Caco-2 (cell line): Measurements from ENCODE around the gene HPN. TPM values are rescaled to one million over a fixed set of nuclear protein-coding genes. Genes with fewer than 3 reads are reported as not detected.

Experiments
- BruUV-seq: library from RNA; stranded (reverse); fragments of 400-500 nt; replicated peaks from 2 replicates; lab custom pipeline; 2021; lab: Mats Ljungman, UMichigan
- CTCF ChIA-PET: fragments of 300-600 bp; sonication (Branson Sonifier 250); formaldehyde crosslinking; loops from one replicate; lab custom pipeline; 2022; ENCODE audit warnings: antibody characterized with exemption; lab: Charles Lee
- POLR2A ChIA-PET: fragments of 300-600 bp; sonication (Branson Sonifier 250); formaldehyde crosslinking; loops from one replicate; lab custom pipeline; 2022; ENCODE audit warnings: antibody characterized with exemption; lab: Charles Lee
- DNase-seq, 2 experiments: peaks; one replicate each; pipeline versions ENCODE4 v3.0.0 to v3.0.0-alpha.2; 2020 to 2022
- H3K27me3 ChIP-seq: replicated peaks from 2 replicates; pipeline ENCODE4 v1.6.0; 2011; ENCODE audit warnings: low read length; ENCODE audit not compliant: control insufficient read depth, insufficient read depth
- H3K36me3 ChIP-seq: 2 replicates; pipeline ENCODE4 v1.5.1; 2011; ENCODE audit warnings: low read length; ENCODE audit not compliant: control insufficient read depth, insufficient read depth
- H3K4me1 ChIP-seq: fragments of 250-450 bp; sonication (Bioruptor Pico); 2 replicates; pipeline ENCODE4 v1.5.1; 2020; ENCODE audit warnings: mild to moderate bottlenecking
- H3K4me3 ChIP-seq: 2 replicates; pipeline ENCODE4 v1.5.1; 2011; ENCODE audit warnings: low read depth, mild to moderate bottlenecking, control low read depth, low read length
- H3K9me3 ChIP-seq: fragments of 250-450 bp; sonication (Bioruptor Pico); 2 replicates; pipeline ENCODE4 v1.5.1; 2020; ENCODE audit warnings: mild to moderate bottlenecking, moderate library complexity
- H3K27ac Mint-ChIP-seq: one replicate; pipeline ENCODE4 v1.8.0; 2022; ENCODE audit warnings: mixed read lengths; ENCODE audit not compliant: unreplicated experiment
- H3K27me3 Mint-ChIP-seq: one replicate; pipeline ENCODE4 v1.8.0; 2022; ENCODE audit warnings: mixed read lengths; ENCODE audit not compliant: insufficient read depth, unreplicated experiment
- H3K36me3 Mint-ChIP-seq: one replicate; pipeline ENCODE4 v1.8.0; 2022; ENCODE audit warnings: mild to moderate bottlenecking, mixed read lengths; ENCODE audit not compliant: insufficient read depth, unreplicated experiment
- H3K4me1 Mint-ChIP-seq: one replicate; pipeline ENCODE4 v1.8.0; 2022; ENCODE audit warnings: low read depth, mixed read lengths; ENCODE audit not compliant: unreplicated experiment
- H3K4me3 Mint-ChIP-seq: one replicate; pipeline ENCODE4 v1.8.0; 2022; ENCODE audit warnings: mild to moderate bottlenecking, moderate library complexity, mixed read lengths; ENCODE audit not compliant: unreplicated experiment
- H3K9me3 Mint-ChIP-seq: one replicate; pipeline ENCODE4 v1.8.0; 2022; ENCODE audit warnings: mixed read lengths; ENCODE audit not compliant: unreplicated experiment
- intact Hi-C: fragments of 100-400 bp; cut with micrococcal nuclease; formaldehyde crosslinking; loops from one replicate; pipeline ENCODE4 v1.10.0; 2022; ENCODE audit not compliant: unreplicated experiment
- total RNA-seq: library from RNA; stranded (reverse); gene quantifications from 2 replicates; pipeline ENCODE4 v1.2.3, GENCODE V29; 2022
- TF ChIP-seq, protein P1 (sequence below), 2 experiments: fragments of 200-600 bp in 1 of 2; IDR thresholded peaks; 1 replicate in 1 of 2; 2 replicates in 1 of 2; pipeline versions ENCODE4 v1.5.1 to v1.8.0; 2011 to 2022; ENCODE audit warnings: antibody characterized with exemption in 1 of 2, control low read depth in 1 of 2, inconsistent platforms in 1 of 2, low read depth in 1 of 2, low read length in 1 of 2, mild to moderate bottlenecking in 1 of 2, moderate library complexity in 1 of 2; ENCODE audit not compliant: insufficient read depth in 1 of 2, severe bottlenecking in 1 of 2, unreplicated experiment in 1 of 2

Gene HPN
- total RNA-seq, 1 experiment from 2014 or later, result 20.8 TPM

DNA sequence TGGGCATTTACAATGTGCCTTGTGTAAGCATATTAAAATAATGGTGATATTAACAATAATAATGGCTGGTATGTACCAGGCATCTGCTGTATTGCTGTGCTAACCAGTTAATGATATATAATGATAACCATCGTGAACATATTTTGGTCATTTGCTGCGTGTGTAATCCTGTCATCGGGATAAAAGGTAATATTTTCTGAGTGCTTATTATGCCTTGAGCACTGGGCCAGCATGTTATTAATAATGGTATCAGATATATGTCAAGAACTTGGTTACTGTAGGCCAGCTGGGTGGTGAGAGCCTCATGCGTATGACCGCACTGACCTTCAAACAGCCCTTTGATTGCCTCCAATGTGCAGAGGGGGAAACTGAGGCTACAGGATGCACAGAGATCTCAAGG, 51.9 kb downstream of the HPN start:
- no peak overlapping the region for H3K4me3 ChIP-seq
- Mint-ChIP-seq H3K4me1 (peaks cover 21% of the 10 kb centered on the region), H3K27ac (no peak overlapping the region), H3K36me3 (no peaks in the 10 kb centered on the region), H3K9me3 (no peaks in the 10 kb centered on the region), H3K27me3 (no peaks in the 10 kb centered on the region), H3K4me3 (no peak overlapping the region)
- no peak for DNase-seq
- no peaks in the 10 kb centered on the region for H3K27me3 ChIP-seq
- H3K9me3 ChIP-seq, result no peaks in the 10 kb centered on the region
- intact Hi-C loops, result no loop called here
- CTCF ChIA-PET, result interaction anchor here (1.3 kb wide), 1 partner anchor 37 kb away, joined by 3 read pairs; no protein-coding TSS in a partner anchor
- no TSS peak for BruUV-seq
- H3K36me3 ChIP-seq, result no peaks in the 10 kb centered on the region
- POLR2A ChIA-PET, result no interaction called here
- TF ChIP-seq, protein P1, sequence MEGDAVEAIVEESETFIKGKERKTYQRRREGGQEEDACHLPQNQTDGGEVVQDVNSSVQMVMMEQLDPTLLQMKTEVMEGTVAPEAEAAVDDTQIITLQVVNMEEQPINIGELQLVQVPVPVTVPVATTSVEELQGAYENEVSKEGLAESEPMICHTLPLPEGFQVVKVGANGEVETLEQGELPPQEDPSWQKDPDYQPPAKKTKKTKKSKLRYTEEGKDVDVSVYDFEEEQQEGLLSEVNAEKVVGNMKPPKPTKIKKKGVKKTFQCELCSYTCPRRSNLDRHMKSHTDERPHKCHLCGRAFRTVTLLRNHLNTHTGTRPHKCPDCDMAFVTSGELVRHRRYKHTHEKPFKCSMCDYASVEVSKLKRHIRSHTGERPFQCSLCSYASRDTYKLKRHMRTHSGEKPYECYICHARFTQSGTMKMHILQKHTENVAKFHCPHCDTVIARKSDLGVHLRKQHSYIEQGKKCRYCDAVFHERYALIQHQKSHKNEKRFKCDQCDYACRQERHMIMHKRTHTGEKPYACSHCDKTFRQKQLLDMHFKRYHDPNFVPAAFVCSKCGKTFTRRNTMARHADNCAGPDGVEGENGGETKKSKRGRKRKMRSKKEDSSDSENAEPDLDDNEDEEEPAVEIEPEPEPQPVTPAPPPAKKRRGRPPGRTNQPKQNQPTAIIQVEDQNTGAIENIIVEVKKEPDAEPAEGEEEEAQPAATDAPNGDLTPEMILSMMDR (IDR thresholded peaks at IDR 0.05; ENCODE audit: insufficient read depth in 1 of 2, low read depth in 1 of 2, low read length in 1 of 2, severe bottlenecking in 1 of 2, unreplicated experiment in 1 of 2), result no peak
- peaks cover 34% of the 10 kb centered on the region for H3K4me1 ChIP-seq

DNA sequence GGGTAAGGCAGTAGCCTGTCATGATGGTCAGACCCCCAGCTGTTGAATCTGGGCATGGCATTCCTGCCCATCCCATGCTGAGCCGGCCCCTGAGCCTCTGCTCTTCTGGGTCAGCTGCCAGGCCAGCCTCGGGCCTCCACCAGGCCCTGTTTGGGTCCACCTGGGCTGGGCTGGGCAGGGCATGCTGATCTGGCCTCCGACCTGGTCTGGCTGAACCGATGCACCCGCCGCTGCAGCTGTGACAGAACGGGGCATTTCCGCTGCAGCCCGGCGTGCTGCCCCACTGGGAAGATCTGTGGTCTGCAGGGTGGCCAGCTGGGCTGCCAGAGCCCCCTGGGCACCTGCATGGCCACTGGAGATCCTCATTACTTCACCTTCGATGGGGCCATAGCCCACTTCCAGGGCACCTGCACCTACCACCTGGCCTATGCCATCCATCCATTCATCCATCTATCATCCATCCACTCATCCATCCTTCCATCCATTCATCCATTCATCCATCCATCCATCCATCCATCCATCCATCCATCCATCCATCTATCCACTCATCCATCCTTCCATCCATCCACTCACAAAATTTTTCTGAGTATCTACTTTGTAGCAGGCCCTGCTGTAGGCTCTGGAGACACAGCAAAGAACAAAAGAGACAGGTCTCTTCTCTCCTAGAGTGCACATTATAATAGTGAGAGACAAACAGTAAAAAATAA, 52.6 kb downstream of the HPN start:
- intact Hi-C loops, result no loop called here
- Mint-ChIP-seq H3K27ac (peak overlapping the region; percentile 13), H3K9me3 (no peaks in the 10 kb centered on the region), H3K4me1 (peaks cover 21% of the 10 kb centered on the region), H3K36me3 (no peaks in the 10 kb centered on the region), H3K4me3 (no peak overlapping the region), H3K27me3 (no peaks in the 10 kb centered on the region)
- ChIA-PET CTCF (no interaction called here), POLR2A (no interaction called here)
- no TSS peak for BruUV-seq
- Histone ChIP-seq H3K9me3 (no peaks in the 10 kb centered on the region), H3K36me3 (no peaks in the 10 kb centered on the region), H3K4me1 (peaks cover 31% of the 10 kb centered on the region), H3K4me3 (no peak overlapping the region), H3K27me3 (no peaks in the 10 kb centered on the region)
- TF ChIP-seq, protein P1 (IDR thresholded peaks at IDR 0.05; ENCODE audit: insufficient read depth in 1 of 2, low read depth in 1 of 2, low read length in 1 of 2, severe bottlenecking in 1 of 2, unreplicated experiment in 1 of 2), result no peak
- DNase-seq, result no peak

- H3K9me3 Mint-ChIP-seq, result no peaks in the 10 kb centered on the region
- peaks cover 21% of the 10 kb centered on the region for H3K4me1 Mint-ChIP-seq
- intact Hi-C loops, result no loop called here
- no peaks in the 10 kb centered on the region for H3K27me3 Mint-ChIP-seq
- H3K4me3 Mint-ChIP-seq, result no peak overlapping the region
- TF ChIP-seq, protein P1 (IDR thresholded peaks at IDR 0.05; ENCODE audit: insufficient read depth in 1 of 2, low read depth in 1 of 2, low read length in 1 of 2, severe bottlenecking in 1 of 2, unreplicated experiment in 1 of 2), result no peak
- peaks cover 34% of the 10 kb centered on the region for H3K4me1 ChIP-seq
- no peak for DNase-seq
- no peaks in the 10 kb centered on the region for H3K9me3 ChIP-seq
- no peaks in the 10 kb centered on the region for H3K27me3 ChIP-seq
- CTCF ChIA-PET, result no interaction called here
- no peaks in the 10 kb centered on the region for H3K36me3 ChIP-seq
- H3K27ac Mint-ChIP-seq, result peak overlapping the region; percentile 13
- H3K36me3 Mint-ChIP-seq, result no peaks in the 10 kb centered on the region
- POLR2A ChIA-PET, result no interaction called here
- BruUV-seq, result no TSS peak
- H3K4me3 ChIP-seq, result no peak overlapping the region
Measured at GRCh38 chr19:35094656-35095055, 53.1 kb downstream of the HPN start.
